HepG2 (cell line): ENCODE results near the gene TROAP. TPM values are rescaled to one million over a fixed set of nuclear protein-coding genes. Genes with fewer than 3 reads are reported as not detected.

Experiments used
- ATAC-seq: fragments of 200-7000 bp; cut with Tn5 transposase; 3 replicates; pipeline ENCODE4 v1.9.1; 2020; ENCODE audit warnings: mild to moderate bottlenecking, moderate library complexity
- BruUV-seq: library from RNA; stranded (reverse); fragments of 400-500 nt; replicated peaks from 2 replicates; lab custom pipeline; 2021; lab: Mats Ljungman, UMichigan
- CTCF ChIA-PET: fragments of 300-600 bp; formaldehyde crosslinking; extraction: SDS; loops from one replicate; lab custom pipeline; 2021; ENCODE audit warnings: low total read pairs, inconsistent platforms, low intra/inter-chr PET ratio; lab: Yijun Ruan, JAX
- POLR2A ChIA-PET: fragments of 350-600 bp; sonication (Branson Sonifier 250); formaldehyde crosslinking; loops from one replicate; lab custom pipeline; 2020; ENCODE audit warnings: antibody characterized with exemption, inconsistent platforms; lab: Yijun Ruan, JAX
- DNase-seq: peaks from one replicate; pipeline ENCODE4 v3.0.0-alpha.2; 2015; ENCODE audit warnings: low spot score
- FAIRE-seq: peaks from 3 replicates; lab custom pipeline; 2011; peaks lifted over from hg19 to GRCh38; lab: Jason Lieb, UNC
- H2AFZ ChIP-seq: one replicate; pipeline ENCODE4 v1.6.1; 2011; ENCODE audit warnings: low read length, inconsistent platforms
- H3K27ac ChIP-seq: fragments of 300-600 bp; 3 replicates; pipeline ENCODE4 v1.8.0; 2011; ENCODE audit warnings: mixed run types, mild to moderate bottlenecking, mixed read lengths, low read length, inconsistent platforms; ENCODE audit not compliant: insufficient read depth; ENCODE audit errors: extremely low read length
- H3K27me3 ChIP-seq, 2 experiments: fragments of 200-600 bp in 1 of 2; 2 replicates in 1 of 2; 3 replicates in 1 of 2; pipeline versions ENCODE4 v1.6.0 to v1.8.0; 2011; ENCODE audit warnings: low read length in 2 of 2, mild to moderate bottlenecking in 2 of 2, moderate library complexity in 2 of 2, inconsistent platforms in 1 of 2; ENCODE audit not compliant: insufficient read depth in 2 of 2, control insufficient read depth in 1 of 2
- H3K36me3 ChIP-seq, 2 experiments: fragments of 200-600 bp in 1 of 2; replicated peaks in 1 of 2; 2 replicates in 1 of 2; 3 replicates in 1 of 2; pipeline versions ENCODE4 v1.5.1 to v1.8.0; 2011; ENCODE audit warnings: low read length in 2 of 2, inconsistent platforms in 1 of 2; ENCODE audit not compliant: insufficient read depth in 2 of 2, control insufficient read depth in 1 of 2
- H3K4me1 ChIP-seq: 2 replicates; pipeline ENCODE4 v1.5.1; 2012; ENCODE audit warnings: low read length, inconsistent platforms; ENCODE audit not compliant: insufficient read depth
- H3K4me2 ChIP-seq: 2 replicates; pipeline ENCODE4 v1.6.0; 2011; ENCODE audit warnings: low read depth, low read length, inconsistent platforms
- H3K4me3 ChIP-seq, 3 experiments: fragments of 200-600 bp in 1 of 3; sonication (generic), shearing (Covaris generic) in 1 of 3; replicated peaks in 1 of 3; 2 replicates each; pipeline ENCODE4 v1.5.1; 2011 to 2016; ENCODE audit warnings: low read length in 3 of 3, inconsistent platforms in 2 of 3, low read depth in 2 of 3, mild to moderate bottlenecking in 2 of 3, control low read depth in 1 of 3, mixed read lengths in 1 of 3; ENCODE audit not compliant: insufficient read depth in 1 of 3
- H3K79me2 ChIP-seq: one replicate; pipeline ENCODE4 v1.6.1; 2011; ENCODE audit warnings: low read length, inconsistent platforms; ENCODE audit not compliant: insufficient read depth
- H3K9ac ChIP-seq: 2 replicates; pipeline ENCODE4 v1.6.0; 2011; ENCODE audit warnings: mild to moderate bottlenecking, low read depth, low read length, inconsistent platforms; ENCODE audit not compliant: insufficient read depth
- H3K9me3 ChIP-seq: 2 replicates; pipeline ENCODE4 v1.5.1; 2012; ENCODE audit warnings: mild to moderate bottlenecking, low read length
- H4K20me1 ChIP-seq: 2 replicates; pipeline ENCODE4 v1.6.0; 2011; ENCODE audit warnings: inconsistent platforms, mild to moderate bottlenecking, low read length, moderate library complexity; ENCODE audit not compliant: insufficient read depth
- FOXO4 ChIP-seq: sonication (generic); formaldehyde crosslinking; conservative IDR thresholded peaks from 2 replicates; pipeline ENCODE4 v1.8.1; 2023; ENCODE audit warnings: missing genetic modification reagents
- GMEB2 ChIP-seq: IDR thresholded peaks from 2 replicates; pipeline ENCODE4 v1.6.1; 2016; ENCODE audit warnings: missing biosample characterization, missing genetic modification reagents, low read depth
- TBL1XR1 ChIP-seq: fragments of 150-350 bp; IDR thresholded peaks from 2 replicates; pipeline ENCODE4 v1.6.1; 2014; ENCODE audit warnings: borderline replicate concordance, low read length; ENCODE audit not compliant: partially characterized antibody
- ZBTB26 ChIP-seq: IDR thresholded peaks from 2 replicates; pipeline ENCODE4 v1.6.1; 2016; ENCODE audit warnings: missing compliant biosample characterization, missing genetic modification reagents, borderline replicate concordance
- ZEB1 ChIP-seq: IDR thresholded peaks from 2 replicates; pipeline ENCODE4 v1.6.1; 2012; ENCODE audit warnings: mild to moderate bottlenecking, low read depth, inconsistent platforms; ENCODE audit not compliant: insufficient replicate concordance
- ZSCAN20 ChIP-seq: sonication (generic); formaldehyde crosslinking; IDR thresholded peaks from 2 replicates; pipeline ENCODE4 v1.4.0; 2020; ENCODE audit warnings: missing genetic modification reagents, mild to moderate bottlenecking, borderline replicate concordance
- ZSCAN30 ChIP-seq: sonication (generic); formaldehyde crosslinking; IDR thresholded peaks from 2 replicates; pipeline ENCODE4 v1.5.0; 2020; ENCODE audit warnings: mild to moderate bottlenecking, missing genetic modification reagents
- WGBS: methylation state at CpG from one replicate; pipeline ENCODE4 v1.1.6; 2017; ENCODE audit warnings: low lambda C conversion rate; 5-methylcytosine and 5-hydroxymethylcytosine counted together
- in situ Hi-C: cut with HindIII; loops from 2 replicates; pipeline ENCODE4 v1.10.0; 2017; ENCODE audit warnings: low pct_unique_long_range_greater_than_20kb; ENCODE audit not compliant: extremely low pct_ligation_motif_present
- intact Hi-C: fragments of 100-400 bp; cut with micrococcal nuclease; formaldehyde crosslinking; loops from one replicate; pipeline ENCODE4 v1.10.0; 2022; ENCODE audit not compliant: unreplicated experiment
- polyA plus RNA-seq, 8 experiments: library from polyadenylated mRNA; depleted of rRNA in 3 of 8; stranded (reverse) in 7 of 8; unstranded in 1 of 8; fragments of >200 nt; fragmentation: Illumina TruSeq in 4 of 8; extraction: Trizol in 4 of 8; gene quantifications; 2 replicates each; pipeline versions ENCODE4 v1.2.1 to v1.2.3, GENCODE V29; 2011 to 2016; ENCODE audit warnings: low read depth in 4 of 8, missing spikeins in 1 of 8, mixed read lengths in 1 of 8; ENCODE audit not compliant: insufficient read depth in 1 of 8
- total RNA-seq, 5 experiments: library from RNA; depleted of rRNA; stranded (reverse); fragments of >200 nt; fragmentation: Illumina TruSeq; extraction: Trizol; gene quantifications; 2 replicates each; pipeline ENCODE4 v1.2.3, GENCODE V29; 2016; ENCODE audit warnings: low read depth in 1 of 5

TROAP gene
- total and polyA plus RNA-seq, 2 of the 13 experiments (the other 11 are each of a cell fraction or from before 2014, with no cell fraction given), result 22.5 to 30.9 TPM

- TF ChIP-seq FOXO4 (CRISPR knock-in tag) (no peak), TBL1XR1 (no peak)
Measured at GRCh38 chr12:49284672-49285071, 38.4 kb upstream of the TROAP start (continued).

- Histone ChIP-seq H3K4me3 (no peak overlapping the region), H3K4me2 (no peak overlapping the region), H3K9me3 (no peaks in the 10 kb centered on the region), H4K20me1 (no peaks in the 10 kb centered on the region), H3K9ac (no peak overlapping the region), H2AFZ (no peak overlapping the region), H3K4me1 (peaks cover 25% of the 10 kb centered on the region), H3K36me3 (no peaks in the 10 kb centered on the region), H3K79me2 (no peaks in the 10 kb centered on the region), H3K27me3 (peaks cover 1 to 43% of the 10 kb centered on the region in 2 experiments), H3K27ac (no peak overlapping the region)
- FAIRE-seq (no peak), DNase-seq (no peak), ATAC-seq (no peak)
- BruUV-seq, result no TSS peak
- intact Hi-C loops (loop anchor here (2.0 kb wide), 2 partner anchors 55 to 227 kb away; no protein-coding TSS in a partner anchor), in situ Hi-C loops (loop anchor here (10.0 kb wide), 1 partner anchor 57 kb away; the partner anchor contains the start of gene DNAJC22)
- POLR2A ChIA-PET, result interaction anchor here (1.2 to 1.4 kb wide), 2 partner anchors 22 to 35 kb away, joined by 3 to 4 read pairs; partner anchors contain the start of gene TROAP
- CTCF ChIA-PET, result interaction anchor here (1.2 to 2.6 kb wide), 5 partner anchors 9 to 60 kb away, joined by 3 to 16 read pairs (median 4); partner anchors contain the start of gene C1QL4
- TF ChIP-seq ZBTB26 (no peak), ZSCAN30 (CRISPR knock-in tag) (no peak), GMEB2 (CRISPR knock-in tag) (no peak), ZSCAN20 (CRISPR knock-in tag) (no peak), ZEB1 (no peak)
- WGBS, result 23% methylated on average over 6 of the region's 6 CpGs
Measured at GRCh38 chr12:49287876-49288275, 35.2 kb upstream of the TROAP start.
